Measurements from ENCODE around the gene NTRK2.

NTRK2 gene

GRCh38 chr9:84966876-84967830 is 297.6 kb downstream of the NTRK2 start:
- no peak for DNase-seq (ENCODE audit: extremely low read depth, low read depth)
- TF ChIP-seq CTCF (IDR thresholded peaks at IDR 0.05; ENCODE audit: low read depth, low read length), result no peak

- DNase-seq (ENCODE audit: extremely low read depth, low read depth), result no peak
- TF ChIP-seq CTCF (IDR thresholded peaks at IDR 0.05; ENCODE audit: low read depth, low read length), result no peak
Observed at GRCh38 chr9:84969084-84969483, 299.6 kb downstream of the NTRK2 start.

DNA sequence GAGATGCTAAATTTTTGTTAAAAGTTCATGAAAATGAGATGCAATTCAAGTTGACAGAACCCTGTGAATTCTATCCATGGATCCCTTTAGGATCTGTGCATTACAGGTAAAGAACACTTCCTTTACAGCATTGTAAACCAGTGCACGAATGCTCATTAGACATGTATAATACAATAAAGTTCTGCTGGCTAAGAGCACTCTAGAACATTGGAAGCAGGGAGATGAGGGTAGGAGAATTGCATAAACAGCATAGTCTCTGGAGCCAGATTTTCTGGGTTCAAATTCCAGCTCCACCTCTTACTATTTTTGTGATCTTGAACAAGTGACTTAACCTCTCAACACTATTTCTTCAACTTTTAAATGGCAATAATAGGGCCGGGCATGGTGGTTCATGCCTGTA is 300.2 kb downstream of the NTRK2 start:
- no peak for TF ChIP-seq CTCF (IDR thresholded peaks at IDR 0.05; ENCODE audit: low read depth, low read length)
- no peak for DNase-seq (ENCODE audit: extremely low read depth, low read depth)

DNA sequence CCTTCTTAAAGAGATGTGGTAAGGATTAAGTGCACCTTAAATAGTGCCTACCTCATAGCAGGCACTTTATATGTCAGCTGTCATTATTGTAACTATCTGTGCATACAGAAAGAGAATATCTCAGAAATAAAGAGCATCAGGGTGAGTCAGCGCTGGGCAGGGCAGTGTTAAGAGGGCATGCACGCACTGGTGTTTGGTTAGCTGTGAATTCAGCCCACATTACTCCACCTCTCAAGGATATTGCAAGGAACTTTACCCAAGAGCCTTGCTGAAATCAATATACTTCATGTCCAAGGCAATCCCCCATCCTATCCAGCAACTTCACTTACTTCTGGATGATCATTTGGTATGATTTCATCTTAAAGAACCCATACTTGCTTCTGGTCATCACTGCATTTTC is 300.9 kb downstream of the NTRK2 start:
- no peak for TF ChIP-seq CTCF (IDR thresholded peaks at IDR 0.05; ENCODE audit: low read depth, low read length)
- no peak for DNase-seq (ENCODE audit: extremely low read depth, low read depth)

- no peak for TF ChIP-seq CTCF (IDR thresholded peaks at IDR 0.05; ENCODE audit: low read depth, low read length)
- DNase-seq (ENCODE audit: extremely low read depth, low read depth), result no peak
Observed at GRCh38 chr9:84971571-84971970, 302.0 kb downstream of the NTRK2 start.

GRCh38 chr9:84974258-84974657 is 304.7 kb downstream of the NTRK2 start:
- DNase-seq (ENCODE audit: extremely low read depth, low read depth), result no peak
- no peak for TF ChIP-seq CTCF (IDR thresholded peaks at IDR 0.05; ENCODE audit: low read depth, low read length)

DNA sequence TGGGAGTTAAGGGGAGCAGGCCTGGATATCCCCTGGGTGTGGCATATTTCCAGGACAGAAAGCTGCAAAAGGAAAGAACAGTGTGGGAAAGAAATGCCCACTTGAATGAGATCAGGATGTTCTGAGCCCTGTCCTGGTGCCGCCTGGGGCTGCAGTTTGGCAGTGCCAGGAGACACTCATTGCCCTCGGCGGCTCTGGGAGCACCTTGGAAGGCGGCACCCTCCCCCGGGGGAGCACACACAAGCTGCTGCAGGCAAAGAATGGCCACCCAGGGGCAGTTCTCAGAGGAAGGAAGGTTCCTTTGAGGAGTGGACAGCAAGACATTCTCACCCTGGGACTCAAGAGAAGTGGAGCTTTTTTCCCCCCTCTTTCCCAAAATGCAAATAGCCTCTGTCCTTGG is 305.3 kb downstream of the NTRK2 start:
- no peak for TF ChIP-seq CTCF (IDR thresholded peaks at IDR 0.05; ENCODE audit: low read depth, low read length)
- DNase-seq (ENCODE audit: extremely low read depth, low read depth), result no peak
